HG02852 (cell line): Measurements from ENCODE around the gene COL4A6.
"Not testable (repeated sequence)": the region's sequence is repeated elsewhere in the genome, so short reads cannot be mapped to it uniquely, and the experiment has no call there.

Experiments
- ATAC-seq: cut with Tn5 transposase; IDR thresholded peaks from one replicate; pipeline ENCODE4 v1.9.1; 2021; ENCODE audit warnings: mild to moderate bottlenecking, moderate library complexity; ENCODE audit not compliant: unreplicated experiment

The COL4A6 gene

DNA sequence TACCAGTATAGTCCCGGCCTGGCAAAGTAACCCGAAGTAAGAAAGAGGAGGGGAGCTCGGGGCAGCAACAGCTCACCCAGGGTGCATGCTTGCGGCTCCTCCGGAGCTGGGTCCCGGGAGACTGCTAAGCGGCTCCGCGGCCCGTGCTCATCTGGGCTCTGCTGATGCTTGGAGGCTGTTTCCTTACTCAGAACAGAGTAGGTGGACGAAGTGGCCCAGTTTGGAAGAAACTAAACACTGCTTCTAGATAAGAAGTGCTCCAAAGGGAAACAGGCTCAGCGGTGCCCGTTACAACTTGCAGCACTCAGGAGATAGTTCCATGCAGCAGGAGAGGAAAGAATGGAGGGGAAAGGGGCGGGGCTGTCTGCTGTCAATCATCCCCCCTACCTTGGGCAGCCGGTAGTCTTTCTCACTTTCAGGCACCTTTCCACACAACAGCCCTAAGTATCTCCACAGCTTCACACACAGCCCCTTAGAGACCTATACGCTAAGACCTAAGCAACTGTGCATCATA lies at the start of gene COL4A6:
Gene COL4A6, minus strand, starts transcription at position 313 of the 514 bp plus-strand sequence. Its CDS starts 226 bp downstream, at position 87.
- ATAC-seq, result no peak

DNA sequence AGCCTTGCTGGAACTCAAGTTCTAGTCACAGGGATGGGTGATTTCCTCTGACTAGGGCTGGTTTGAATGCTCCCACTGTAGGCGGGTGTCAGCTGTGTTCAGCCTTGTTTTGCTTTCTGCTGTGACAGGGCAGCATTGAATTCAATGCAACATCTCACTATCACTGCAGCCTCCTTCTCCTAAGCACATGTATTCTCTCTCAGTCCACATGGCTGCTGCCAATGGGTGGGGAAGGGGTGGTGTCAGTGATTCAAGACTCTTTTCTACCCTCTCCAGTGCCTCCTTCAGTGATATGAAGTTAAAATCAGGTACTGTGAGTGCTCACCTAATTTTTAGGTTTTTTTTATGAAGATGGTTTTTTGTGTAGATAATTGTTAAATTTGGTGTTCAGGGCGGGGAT lies 47.7 kb upstream of the COL4A6 start:
- no peak for ATAC-seq

DNA sequence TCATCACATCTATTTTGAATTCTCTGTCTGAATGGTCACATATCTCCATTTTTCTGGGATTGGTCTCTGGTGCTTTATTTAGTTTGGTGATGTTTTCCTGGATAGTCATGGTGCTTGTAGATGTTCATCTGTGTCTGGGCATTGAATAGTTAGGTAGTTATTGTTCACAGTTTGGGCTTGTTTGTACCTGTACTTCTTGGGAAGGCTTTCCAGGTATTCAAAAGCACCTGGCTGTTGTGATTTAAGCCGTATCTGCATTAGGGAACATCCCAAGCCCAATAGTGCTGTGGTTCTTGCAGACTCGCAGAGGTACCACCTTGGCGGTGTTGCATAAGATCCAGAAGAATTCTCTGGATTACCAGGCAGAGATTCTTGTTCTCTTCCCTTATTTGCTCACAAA lies 46.0 kb upstream of the COL4A6 start:
- no peak for ATAC-seq

DNA sequence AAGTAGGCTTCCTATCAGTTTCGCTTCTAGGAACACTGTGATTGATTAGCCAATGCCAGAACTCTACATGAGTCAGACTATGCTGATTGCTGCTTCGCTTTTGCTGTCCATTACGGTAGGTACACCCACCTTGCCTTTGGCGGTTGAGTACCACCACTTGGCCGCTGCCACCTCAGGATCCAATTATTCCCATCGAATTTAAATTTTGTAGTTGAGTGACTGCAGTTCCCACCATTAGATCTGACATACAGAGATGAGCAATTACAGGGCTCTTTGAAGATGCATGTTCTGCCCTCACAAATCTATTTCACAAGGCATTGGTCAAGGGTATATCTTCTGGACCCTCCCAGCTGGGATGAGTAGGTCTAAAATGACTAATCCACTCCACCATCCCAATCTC lies 43.3 kb upstream of the COL4A6 start:
- not testable (repeated sequence) for ATAC-seq

DNA sequence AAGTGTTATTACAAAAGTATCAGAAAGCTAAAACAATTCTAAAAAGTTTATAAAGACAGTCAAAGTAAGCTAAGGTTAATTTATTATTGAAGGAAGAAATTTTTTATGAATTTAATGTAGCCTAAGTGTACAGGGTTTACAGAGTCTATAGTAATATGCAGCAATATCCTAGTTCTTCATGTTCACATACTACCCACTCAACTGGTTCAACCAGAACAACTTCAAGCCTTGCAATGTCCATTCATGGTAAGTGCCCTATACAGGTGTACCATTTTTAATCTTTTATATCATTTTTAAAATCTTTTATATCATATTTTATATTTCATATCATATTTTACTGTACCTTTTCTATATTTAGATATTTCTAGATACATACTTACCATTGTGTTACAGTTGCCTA lies 35.8 kb upstream of the COL4A6 start:
- no peak for ATAC-seq

DNA sequence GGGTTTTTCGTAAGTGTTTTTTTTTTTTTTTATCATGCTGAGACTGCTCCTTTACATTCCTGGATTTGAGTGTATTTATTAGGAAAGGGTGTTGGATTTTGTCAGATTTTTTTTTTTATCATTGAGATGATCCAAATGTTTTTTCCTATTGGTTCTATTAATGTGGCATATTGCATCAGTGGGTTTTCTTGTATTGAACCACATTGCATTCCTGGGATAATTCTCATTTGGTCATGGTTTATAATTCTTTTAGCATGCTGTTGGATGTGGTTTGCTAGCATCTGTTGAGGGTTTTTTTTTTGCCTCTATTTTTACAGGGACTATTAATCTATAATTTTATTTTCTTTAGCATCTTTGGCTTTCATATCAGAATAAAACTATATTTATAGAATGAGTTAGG lies 30.3 kb upstream of the COL4A6 start:
- no peak for ATAC-seq

DNA sequence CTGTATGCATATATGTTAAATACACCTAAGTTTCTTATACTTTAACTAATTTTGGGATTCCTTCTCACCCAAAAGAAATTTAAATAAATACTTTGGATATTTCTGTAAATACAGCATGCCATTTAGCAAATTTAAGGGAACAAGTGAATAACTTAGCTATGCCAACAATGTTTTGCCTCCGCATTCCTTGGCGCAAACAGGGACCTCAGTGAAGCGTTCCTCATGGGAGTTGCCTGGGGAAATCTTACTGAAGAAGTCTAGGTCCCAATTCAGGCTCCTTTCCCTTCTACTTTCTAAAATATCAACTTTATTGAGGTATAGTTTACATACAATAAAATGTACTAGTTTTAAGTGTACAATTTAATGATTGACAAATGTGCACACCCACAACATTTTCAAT lies 26.4 kb upstream of the COL4A6 start:
- no peak for ATAC-seq

DNA sequence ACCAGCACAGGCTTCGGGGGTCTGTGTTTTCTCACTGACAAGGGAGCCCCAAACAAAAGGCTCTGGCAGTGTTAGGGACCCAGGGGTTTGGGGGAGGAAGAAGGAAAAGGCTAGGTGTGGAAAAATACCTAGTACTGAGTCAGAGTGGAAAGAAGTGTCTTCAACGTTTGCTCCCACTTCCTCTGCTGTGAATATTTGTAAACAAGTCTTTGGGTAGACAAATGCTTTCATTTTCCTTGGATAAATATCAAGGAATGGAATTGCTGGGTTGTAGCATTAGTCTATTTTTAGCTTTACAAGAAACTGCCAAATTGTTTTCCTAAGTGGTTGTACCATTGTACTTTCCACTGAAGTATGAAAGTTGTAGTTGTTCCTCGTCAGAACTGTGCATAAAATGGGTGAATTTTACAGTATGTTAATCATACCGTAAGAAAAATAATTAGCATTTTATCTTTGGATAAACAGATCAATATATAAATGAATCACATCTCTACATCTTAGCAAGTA lies 18.8 kb upstream of the COL4A6 start:
- no peak for ATAC-seq

DNA sequence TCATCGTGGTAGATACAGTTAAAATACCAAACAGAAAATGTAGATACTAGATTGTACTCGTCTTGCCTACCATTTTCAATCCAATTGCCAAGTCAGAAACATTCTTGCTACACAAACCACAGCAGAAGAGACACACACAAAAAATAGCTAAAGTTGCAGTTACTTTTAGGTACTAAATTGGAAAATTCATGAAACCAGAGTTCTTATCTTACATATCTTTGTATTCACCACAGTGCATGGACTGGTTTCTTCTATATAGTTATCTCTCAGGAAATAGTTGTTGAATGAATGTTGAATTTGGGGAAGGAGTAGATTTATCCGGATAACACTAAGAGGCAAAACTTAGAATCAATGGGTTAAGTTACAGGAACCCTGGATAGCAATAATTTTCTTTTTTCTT lies 15.6 kb upstream of the COL4A6 start:
- no peak for ATAC-seq

DNA sequence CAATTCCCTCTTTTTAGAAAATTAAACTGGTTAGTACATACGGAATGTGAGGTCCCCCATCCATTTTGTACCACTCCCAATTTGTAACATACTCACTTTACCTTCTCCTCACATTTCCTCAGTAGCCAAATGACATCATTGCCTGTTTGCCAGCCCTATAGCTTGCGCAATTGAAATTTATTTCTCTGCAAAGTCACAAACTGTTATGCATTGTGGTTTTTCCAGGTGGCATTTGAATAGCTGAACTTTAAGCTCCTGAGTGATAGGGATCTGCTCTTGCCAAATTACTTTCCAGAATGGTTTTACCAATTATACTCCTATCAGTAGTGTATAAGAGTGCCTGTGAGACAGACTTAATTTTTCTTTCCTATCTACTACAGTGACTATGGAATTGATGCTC lies 9.1 kb upstream of the COL4A6 start:
- no peak for ATAC-seq

DNA sequence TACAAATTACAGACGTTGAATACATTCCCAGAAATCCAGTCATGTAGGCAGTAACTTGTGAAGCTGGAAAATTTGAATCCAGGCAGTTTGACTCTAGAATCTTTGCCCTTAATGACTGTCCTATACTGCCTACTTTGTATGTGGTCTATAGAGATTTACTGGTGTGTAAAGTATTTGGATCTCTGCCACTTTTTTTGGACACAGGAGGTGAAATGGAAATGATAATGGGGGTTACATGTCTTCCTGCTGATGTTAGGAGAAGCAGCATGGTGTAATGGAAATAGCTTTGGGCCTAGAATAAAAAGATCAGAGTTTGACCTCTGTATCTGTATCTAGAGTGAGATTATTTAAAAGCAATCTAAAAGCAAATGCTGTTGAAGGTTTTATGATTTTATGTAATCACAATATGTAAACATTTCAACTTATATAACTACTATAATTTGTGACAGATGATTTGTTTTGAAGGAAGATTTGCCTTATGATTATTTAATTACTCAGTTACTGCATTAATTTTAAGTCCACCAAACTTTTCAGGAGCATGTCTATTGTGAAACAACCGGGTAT lies 4.8 kb upstream of the COL4A6 start:
- no peak for ATAC-seq

DNA sequence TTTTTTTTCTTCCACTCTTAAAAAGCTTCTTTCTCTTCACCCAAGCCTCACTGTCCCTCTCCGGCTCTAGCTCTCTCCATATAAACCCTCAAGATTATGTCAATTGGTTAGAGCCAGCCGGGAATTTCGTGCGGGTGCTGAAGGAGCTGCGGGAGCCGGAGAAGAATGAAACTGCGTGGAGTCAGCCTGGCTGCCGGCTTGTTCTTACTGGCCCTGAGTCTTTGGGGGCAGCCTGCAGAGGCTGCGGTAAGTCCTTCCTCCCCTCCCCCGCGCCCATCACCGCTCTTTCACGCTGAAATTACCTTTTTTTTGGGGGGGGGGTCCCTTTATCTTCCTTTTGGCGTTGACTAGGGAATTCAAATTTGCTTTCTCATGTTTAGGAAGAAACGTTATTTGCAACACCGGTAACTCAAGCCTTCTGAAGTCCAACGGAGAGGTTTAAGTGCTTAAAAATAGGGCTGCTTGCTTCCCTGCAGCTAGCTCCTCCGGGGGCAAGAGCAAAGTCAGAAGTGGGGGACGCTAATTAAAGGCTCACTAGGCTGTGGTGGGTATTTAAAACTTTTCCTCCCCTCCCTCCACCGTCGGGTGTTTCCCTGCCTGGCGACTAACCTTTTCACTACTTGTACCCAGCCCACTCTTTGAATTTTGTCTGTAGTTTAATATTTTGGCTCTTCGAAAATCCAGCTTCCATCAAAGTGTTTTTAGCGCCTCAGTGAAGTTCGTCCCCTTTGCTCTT lies 1.9 kb upstream of the COL4A6 start:
- ATAC-seq, result no peak

DNA sequence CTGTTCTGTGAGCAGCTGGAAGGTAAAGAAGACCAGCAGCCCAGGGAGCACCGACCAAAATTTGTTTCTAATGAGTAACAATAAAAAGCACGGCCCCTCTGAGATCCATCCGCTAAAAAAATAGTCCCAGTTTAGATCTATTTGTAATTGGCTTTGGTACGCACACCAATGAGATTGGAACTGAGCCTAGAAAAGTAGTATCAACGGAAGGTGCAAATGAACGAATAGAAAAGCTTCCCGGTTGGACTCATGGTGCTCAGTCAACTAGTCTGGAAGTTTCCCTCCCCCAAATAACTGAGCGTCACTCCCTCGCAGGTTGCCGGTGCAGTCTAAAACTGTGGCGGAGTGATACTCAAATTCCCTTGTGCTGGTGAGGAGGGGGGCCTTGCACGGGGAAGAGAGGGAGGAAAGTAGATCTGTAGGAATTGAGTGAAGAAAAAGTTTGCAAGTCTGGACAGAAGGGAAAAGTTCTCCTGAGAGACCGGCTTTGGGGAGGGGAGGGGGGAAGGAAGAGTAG lies 1.3 kb upstream of the COL4A6 start, which contains the start of gene COL4A5:
Gene COL4A5, plus strand, starts transcription at position 413 of the 517 bp plus-strand sequence. CDS start 288 bp downstream, outside the sequence.
- ATAC-seq, result no peak

DNA sequence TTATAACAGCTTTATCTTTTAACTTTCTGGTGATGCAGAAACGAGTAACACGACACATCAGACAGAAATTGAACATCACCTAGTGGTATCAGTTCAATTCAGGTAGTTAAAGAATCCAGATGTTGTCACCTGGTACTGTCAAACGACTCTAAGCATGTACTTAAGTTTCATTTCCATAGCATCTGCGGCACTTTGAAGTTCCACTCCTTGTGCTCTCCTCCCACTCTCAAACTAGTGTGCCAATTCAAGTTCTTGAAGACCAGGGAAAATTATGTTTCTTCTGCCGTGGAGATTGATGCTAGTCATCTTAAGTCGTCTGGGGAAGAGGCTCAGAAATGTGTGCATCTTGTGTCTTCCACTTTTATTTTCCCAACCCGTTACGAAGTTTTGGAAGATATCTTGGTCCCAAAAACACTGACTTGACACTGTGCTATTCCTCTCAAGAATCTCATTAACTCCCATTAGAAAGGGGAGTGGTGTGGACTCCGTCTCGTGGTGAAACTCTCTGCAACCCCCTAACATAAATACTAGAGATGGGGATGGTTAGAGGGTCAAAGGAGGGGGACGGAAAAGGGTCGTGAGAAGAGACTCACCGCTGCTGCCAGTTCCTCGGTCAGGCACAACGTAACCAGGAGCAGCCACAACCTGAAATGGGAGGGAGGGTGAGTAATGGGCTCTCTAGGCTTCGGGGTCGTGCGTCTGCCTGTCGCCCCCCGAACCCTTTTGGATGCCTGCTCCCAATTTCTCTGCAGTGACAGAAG lies 693 bp downstream of the COL4A6 start:
- ATAC-seq, result no peak

DNA sequence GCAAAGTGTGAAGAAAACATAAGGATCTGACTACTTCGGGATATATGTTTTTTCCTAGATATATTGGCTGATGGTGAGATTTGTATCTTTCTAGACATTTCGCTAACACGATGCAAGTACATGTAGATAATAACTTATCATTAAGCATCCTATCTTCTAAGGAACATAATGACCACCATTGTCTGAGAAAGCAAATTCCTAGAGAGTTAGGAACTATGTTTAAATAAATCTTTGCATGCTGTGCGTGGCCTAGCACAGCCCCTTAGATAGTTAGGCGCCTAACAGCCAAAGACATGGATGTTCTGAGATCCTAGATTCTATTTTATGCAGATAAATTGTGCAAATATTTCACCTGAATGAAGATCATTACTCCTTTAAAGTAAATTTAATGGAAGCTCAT lies 3.0 kb downstream of the COL4A6 start:
- ATAC-seq, result no peak

DNA sequence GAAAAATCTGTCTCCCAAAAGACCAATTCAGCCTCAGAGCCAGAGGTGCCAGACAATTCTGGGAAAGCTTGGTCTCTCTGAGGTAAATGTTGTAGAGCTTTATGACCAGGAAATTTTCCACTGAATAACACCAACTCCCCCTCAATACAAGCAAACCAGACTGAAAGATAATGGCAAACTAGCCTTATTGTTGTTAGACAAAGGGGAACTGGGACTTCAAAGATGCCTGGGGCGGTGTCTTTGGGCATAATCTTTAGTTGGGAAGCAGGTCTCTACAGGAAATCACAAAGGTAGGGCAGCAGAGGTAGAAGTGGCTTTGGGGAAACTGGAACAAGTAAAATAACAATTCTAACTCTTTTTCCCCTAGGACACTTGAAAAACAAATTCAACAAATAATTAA lies 12.0 kb downstream of the COL4A6 start:
- no peak for ATAC-seq

DNA sequence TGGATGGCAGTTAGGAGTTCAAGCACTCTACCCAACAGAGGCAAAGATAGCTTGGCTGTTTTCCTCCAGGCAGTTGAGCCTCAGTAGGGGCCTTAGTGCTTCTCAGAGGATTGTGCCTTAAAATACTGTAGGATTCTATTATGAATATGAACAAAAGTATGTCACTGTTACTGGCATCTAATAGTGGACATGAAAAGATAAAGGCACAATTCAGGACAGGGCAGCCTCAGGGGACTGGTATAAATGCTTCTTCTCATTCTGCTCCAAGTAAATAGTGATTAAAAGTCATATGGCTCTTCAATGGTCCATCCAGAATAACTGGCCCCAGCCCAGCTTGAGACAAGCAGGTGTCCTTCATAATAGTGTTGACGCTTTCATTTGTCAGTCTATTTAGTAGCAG lies 17.7 kb downstream of the COL4A6 start:
- ATAC-seq, result no peak

DNA sequence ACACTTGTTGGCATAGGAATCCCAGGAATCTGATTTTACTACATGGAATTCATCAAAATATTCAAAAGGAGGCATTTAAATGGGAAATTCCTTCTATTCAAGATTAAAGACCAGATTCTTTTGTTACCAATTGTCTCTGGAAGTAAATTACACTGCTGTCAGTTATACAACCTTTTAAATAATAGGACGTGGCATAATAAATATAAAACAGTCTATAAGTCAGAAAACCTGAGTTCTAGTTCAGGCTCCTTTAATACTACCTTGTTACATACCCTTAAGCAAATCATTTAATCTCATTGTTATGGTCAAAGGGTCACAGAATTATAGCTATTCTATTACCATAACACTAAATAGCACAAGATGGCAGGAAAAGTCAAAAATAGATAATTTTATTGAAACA lies 18.8 kb downstream of the COL4A6 start:
- no peak for ATAC-seq

DNA sequence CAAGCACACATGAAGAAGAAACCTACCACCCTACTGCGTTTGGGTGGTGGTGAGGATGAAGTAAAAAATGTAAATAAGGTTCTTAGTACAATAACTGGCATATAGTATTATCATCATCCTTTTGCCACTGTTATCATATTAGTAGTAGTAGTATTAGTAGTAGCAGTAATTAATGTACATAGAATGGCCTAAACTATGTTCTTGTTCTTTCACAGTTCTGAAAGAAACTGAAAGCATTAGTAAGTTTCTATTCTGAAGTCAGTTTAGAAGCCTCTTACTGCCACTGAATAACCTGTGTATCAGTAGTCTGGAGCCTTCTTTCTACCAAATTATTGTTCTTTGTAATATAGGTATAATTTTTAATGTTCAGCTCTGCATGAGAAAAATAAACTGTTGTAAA lies 21.0 kb downstream of the COL4A6 start:
- ATAC-seq, result peak; percentile 66

DNA sequence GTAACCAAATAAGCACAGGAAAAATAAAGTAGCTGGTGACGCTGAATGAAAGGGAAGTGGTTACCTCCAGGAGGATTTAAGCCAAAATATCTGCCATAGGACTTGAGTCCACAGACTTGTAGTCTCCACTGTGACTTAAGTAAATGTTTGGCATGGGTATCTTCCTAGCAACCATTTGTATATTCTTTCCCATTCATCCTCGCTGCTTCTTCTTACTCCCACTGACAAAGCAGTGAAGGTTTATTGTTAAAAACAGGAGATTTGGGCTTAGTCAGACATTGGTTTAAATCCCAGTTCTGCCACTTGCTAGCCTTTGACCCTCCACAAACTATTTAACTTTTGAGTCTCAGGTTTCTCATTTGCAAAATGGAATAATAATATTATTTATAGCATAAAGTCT lies 22.3 kb downstream of the COL4A6 start:
- ATAC-seq, result no peak

DNA sequence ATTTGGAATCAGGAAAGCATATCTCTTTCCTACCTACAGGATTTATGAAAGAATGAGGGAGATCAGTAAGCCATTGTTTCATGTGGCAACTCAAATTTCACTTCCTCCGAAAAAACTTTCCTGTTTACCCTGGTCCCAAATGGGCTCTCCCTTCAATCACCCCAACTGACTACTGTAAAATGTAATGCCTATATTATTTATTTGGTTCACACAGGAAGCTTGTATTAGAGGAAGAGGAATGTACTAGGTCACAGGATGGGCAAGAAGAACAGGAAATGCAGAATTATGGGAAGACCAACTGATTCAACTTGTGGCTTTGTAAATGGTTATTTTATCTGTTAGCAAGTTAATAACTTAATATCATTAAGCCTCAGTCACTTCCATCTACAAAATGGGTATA lies 23.1 kb downstream of the COL4A6 start:
- no peak for ATAC-seq
